Activated naive CD4-positive, alpha-beta T cell treated with anti-CD3 and anti-CD28 coated beads, Interleukin-2, amount 10 ng/mL, durations not matched to agents 7 days and 5 days (primary cell): ENCODE measurements around the gene UBE3B.

Experiments
- CTCF ChIA-PET: fragments of 350-600 bp; sonication (Branson Sonifier 250); formaldehyde crosslinking; loops from one replicate; lab custom pipeline; 2021; ENCODE audit warnings: antibody characterized with exemption; lab: Charles Lee
- DNase-seq: peaks from one replicate; pipeline ENCODE4 v3.0.0-alpha.2; 2020
- H3K27ac Mint-ChIP-seq: one replicate; pipeline ENCODE4 v1.8.0; 2021; ENCODE audit warnings: mild to moderate bottlenecking, moderate library complexity, mixed read lengths
- H3K27me3 Mint-ChIP-seq: one replicate; pipeline ENCODE4 v1.8.0; 2021; ENCODE audit warnings: mild to moderate bottlenecking, mixed read lengths
- H3K36me3 Mint-ChIP-seq: one replicate; pipeline ENCODE4 v1.8.0; 2021; ENCODE audit warnings: mixed read lengths
- H3K4me1 Mint-ChIP-seq: one replicate; pipeline ENCODE4 v1.8.0; 2021; ENCODE audit warnings: mixed read lengths
- H3K4me3 Mint-ChIP-seq: one replicate; pipeline ENCODE4 v1.8.0; 2021; ENCODE audit warnings: mild to moderate bottlenecking, moderate library complexity, mixed read lengths
- H3K9me3 Mint-ChIP-seq: one replicate; pipeline ENCODE4 v1.8.0; 2021; ENCODE audit warnings: mixed read lengths

The UBE3B gene

DNA sequence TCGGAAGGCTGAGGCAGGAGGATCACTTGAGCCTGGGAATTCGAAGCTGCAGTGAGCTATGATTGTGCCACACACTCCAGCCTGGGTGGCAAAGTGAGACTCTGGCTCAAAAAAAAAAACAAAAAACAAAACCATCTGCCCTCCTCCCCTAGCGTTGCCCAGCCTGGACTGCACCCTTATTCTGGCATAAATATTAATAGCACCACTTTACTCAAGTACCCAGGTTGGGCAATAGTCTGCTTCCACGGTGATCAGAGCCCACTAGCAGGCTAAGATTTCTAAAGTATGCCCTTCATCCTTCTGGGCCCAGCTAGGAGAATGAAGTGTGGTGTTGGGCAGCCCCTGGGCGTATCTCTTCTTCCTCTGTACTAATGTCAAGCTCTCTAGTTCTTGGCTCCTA lies 33.6 kb upstream of the UBE3B start:
- no peak overlapping the region for H3K27ac Mint-ChIP-seq
- H3K4me1 Mint-ChIP-seq: no peaks in the 10 kb centered on the region

DNA sequence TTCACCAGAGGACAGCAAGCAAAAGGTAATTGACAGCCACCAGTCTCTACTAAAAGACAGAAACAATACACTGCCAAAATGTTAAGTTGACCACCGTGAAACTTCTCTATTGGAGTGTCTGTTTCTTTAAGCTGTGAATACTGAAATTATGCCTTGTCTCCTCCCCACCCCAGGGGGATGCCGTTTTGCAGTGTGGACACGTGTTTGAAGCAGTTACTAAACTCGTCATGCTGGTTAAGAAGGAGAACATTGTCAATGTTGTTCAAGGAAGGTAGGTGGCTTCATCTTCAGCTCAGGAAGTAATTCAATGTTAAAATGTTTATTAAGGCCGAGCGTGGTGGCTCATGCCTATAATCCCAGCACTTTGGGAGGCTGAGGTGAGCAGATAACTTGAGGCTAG lies 33.2 kb upstream of the UBE3B start:
- no peak for DNase-seq
- no peak overlapping the region for H3K4me3 Mint-ChIP-seq
- H3K27me3 Mint-ChIP-seq: no peaks in the 10 kb centered on the region
- H3K9me3 Mint-ChIP-seq: no peaks in the 10 kb centered on the region
- no peaks in the 10 kb centered on the region for H3K4me1 Mint-ChIP-seq
- H3K36me3 Mint-ChIP-seq: peaks cover 2% of the 10 kb centered on the region
- CTCF ChIA-PET: interaction anchor here (0.9 to 2.2 kb wide), 2 partner anchors 11 to 28 kb away, joined by 3 to 6 read pairs; no protein-coding TSS in a partner anchor
- no peak overlapping the region for H3K27ac Mint-ChIP-seq

More for the DNA sequence above, 33.6 kb upstream of the UBE3B start:
- Mint-ChIP-seq H3K9me3 (no peaks in the 10 kb centered on the region), H3K36me3 (peaks cover 2% of the 10 kb centered on the region), H3K4me3 (no peak overlapping the region), H3K27me3 (no peaks in the 10 kb centered on the region)
- CTCF ChIA-PET: interaction anchor here (0.9 to 2.2 kb wide), 4 partner anchors 11 to 333 kb away, joined by 3 to 6 read pairs (median 3); no protein-coding TSS in a partner anchor
- no peak for DNase-seq

DNA sequence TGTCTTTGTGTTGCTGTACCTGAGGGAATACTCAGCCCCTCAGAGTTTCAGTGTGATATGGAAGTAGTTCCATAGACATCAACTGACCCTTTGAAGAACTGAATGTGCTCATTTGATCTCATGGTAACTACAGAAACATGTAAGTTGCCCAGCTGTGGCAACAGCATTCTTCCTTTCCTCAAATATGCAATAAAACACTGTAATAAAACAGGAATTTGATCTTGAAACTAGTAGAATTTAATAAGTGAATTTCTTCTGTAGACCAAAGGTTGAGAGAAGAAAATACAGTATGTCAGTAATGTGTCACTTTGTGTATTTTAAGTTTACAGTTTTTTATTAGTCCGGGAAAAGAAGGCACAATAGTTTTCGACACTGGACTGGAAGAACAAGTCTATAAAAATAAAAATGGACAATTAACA lies 32.2 kb upstream of the UBE3B start:
- Mint-ChIP-seq H3K27ac (no peak overlapping the region), H3K9me3 (no peaks in the 10 kb centered on the region), H3K36me3 (peaks cover 4% of the 10 kb centered on the region), H3K4me1 (no peaks in the 10 kb centered on the region), H3K27me3 (no peaks in the 10 kb centered on the region), H3K4me3 (no peak overlapping the region)
- DNase-seq: no peak
- CTCF ChIA-PET: interaction anchor here (2.5 kb wide), 1 partner anchor 12 kb away, joined by 8 read pairs; no protein-coding TSS in a partner anchor

DNA sequence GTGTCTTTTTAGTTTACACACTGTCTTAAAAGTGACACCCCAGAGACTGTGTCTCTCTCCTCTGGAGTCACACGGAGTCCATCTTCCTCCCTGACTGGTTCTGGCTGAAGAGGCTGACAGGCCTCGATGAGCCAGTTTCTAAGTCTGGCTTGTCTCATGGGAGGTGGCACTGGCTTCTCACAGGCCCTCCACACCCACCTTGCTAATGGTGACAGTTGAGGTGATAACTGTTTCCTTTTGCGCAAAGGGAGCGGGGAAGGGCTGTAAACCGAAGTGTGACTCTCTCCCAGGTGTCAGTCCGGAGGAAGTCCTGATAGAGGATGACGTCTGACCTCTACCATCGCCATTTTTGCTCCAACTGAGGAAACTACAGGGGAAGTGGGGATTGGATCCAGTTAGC lies 30.6 kb upstream of the UBE3B start:
- Mint-ChIP-seq H3K4me3 (no peak overlapping the region), H3K9me3 (no peaks in the 10 kb centered on the region), H3K36me3 (peaks cover 12% of the 10 kb centered on the region), H3K4me1 (peaks cover 6% of the 10 kb centered on the region), H3K27me3 (no peaks in the 10 kb centered on the region), H3K27ac (no peak overlapping the region)
- CTCF ChIA-PET: interaction anchor here (2.5 kb wide), 1 partner anchor 14 kb away, joined by 8 read pairs; no protein-coding TSS in a partner anchor
- DNase-seq: no peak

DNA sequence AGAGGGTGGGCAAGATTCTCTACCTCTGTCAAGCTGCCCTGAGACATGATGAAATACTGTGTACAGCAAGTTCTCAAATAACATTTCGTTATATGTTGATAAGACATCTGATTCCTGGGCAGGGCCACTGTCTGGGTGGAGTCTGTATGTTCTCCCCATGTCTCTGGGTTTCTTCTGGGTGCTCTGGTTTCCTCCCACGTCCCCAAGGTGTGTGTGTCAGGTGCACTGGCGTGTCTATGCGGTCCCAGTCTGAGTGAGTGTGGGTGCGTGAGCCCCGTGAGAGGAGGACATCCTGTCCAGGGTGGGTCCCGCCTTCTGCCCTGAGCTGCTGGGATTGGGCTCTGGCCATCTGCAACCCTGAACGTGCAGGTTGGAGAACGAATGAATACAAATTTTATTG lies 30.0 kb upstream of the UBE3B start:
- CTCF ChIA-PET: interaction anchor here (1.0 to 2.5 kb wide), 2 partner anchors 15 to 18 kb away, joined by 3 to 8 read pairs; no protein-coding TSS in a partner anchor
- peaks cover 18% of the 10 kb centered on the region for H3K36me3 Mint-ChIP-seq
- H3K27me3 Mint-ChIP-seq: no peaks in the 10 kb centered on the region
- H3K9me3 Mint-ChIP-seq: no peaks in the 10 kb centered on the region
- peaks cover 9% of the 10 kb centered on the region for H3K4me1 Mint-ChIP-seq
- no peak for DNase-seq
- H3K4me3 Mint-ChIP-seq: no peak overlapping the region
- no peak overlapping the region for H3K27ac Mint-ChIP-seq

DNA sequence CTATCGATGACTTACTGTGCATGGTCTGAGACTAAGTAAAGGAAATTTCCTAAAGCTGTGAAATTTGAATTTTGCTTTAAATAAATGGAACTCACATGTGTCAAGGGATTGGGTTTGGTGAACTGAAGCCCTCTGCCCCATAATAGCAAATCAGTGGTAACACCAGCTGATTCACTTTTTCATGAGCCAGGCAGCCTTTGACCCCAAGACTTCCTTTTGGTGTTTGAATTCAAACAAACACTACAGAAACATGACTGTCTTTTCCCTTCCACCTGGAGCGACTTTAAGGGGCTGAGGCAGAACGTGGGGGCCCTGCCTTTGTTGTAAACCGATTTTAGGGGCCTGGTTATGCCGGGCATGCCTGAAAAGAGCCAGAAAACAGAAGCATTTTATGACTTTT lies 29.2 kb upstream of the UBE3B start:
- H3K27ac Mint-ChIP-seq: no peak overlapping the region
- DNase-seq: no peak
- no peaks in the 10 kb centered on the region for H3K9me3 Mint-ChIP-seq
- no peak overlapping the region for H3K4me3 Mint-ChIP-seq
- peaks cover 19% of the 10 kb centered on the region for H3K36me3 Mint-ChIP-seq
- CTCF ChIA-PET: interaction anchor here (1.0 kb wide), 1 partner anchor 19 kb away, joined by 3 read pairs; no protein-coding TSS in a partner anchor
- H3K4me1 Mint-ChIP-seq: peaks cover 9% of the 10 kb centered on the region
- H3K27me3 Mint-ChIP-seq: no peaks in the 10 kb centered on the region

DNA sequence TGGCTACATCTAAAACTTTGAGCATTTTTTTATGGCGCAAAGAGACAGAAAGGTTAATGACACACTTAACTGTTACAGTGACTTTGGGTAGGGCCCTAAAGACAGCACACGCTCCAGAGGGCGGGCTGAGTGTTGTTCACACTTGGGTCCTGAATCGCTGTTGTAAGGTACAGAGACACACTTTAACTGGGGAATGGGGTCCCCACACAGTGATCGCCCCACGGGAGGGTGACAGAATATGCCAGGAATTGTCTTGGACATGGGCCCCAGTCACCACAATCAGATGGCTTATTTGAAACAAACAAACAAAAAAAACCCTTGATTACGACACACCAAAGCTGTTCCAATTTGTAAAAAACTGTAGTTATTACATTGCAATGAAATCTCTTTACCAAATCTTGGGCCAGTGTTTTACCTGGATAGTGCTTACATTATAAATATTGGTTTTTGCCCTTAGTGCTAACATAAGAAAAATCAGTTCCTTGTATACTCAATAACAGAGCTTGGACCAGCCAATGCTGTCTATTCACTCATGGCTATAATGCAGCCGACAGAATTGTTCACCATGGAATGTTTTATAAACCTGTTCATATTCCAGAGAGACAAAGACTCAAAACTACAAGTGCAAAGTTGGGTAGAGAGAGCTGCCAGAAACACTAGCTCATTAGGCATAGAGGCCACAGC lies 28.6 kb upstream of the UBE3B start:
- Mint-ChIP-seq H3K4me1 (peaks cover 9% of the 10 kb centered on the region), H3K27ac (no peak overlapping the region), H3K27me3 (no peaks in the 10 kb centered on the region), H3K36me3 (peaks cover 24% of the 10 kb centered on the region), H3K4me3 (no peak overlapping the region), H3K9me3 (no peaks in the 10 kb centered on the region)
- CTCF ChIA-PET: interaction anchor here (1.1 kb wide), 1 partner anchor 72 kb away, joined by 5 read pairs; no protein-coding TSS in a partner anchor
- no peak for DNase-seq

DNA sequence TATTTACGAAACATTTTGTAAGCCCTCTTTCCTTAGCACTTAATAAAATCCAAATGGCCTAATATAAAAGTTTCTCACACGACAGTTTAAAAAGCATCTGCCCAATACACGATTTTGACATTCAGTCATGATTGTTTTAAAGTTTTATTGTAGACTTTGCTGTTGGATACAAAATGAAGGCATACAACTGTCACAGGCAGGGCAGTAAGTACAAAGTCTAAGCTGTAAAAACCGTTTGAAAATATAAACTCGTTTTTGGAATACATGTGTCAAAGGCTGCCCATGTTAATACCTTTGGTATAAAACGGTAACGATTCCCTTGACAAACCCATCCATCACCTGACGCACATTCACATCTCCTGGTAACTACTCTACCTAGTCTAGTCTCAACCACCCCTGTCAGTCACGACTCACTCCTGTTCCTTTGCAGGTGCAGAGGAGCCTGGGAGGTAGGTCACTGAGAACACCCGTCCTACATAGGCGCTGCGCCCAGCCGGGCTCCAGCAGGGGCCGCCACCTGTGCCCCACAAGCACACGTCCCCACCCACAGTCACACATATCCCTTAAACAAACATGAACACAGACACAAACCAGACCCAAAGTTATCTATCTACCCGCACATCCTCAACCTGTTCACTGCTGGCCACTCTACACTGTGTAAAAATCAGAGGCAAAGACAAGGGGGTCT lies 27.4 kb upstream of the UBE3B start:
- Mint-ChIP-seq H3K9me3 (no peaks in the 10 kb centered on the region), H3K27me3 (no peaks in the 10 kb centered on the region), H3K27ac (no peak overlapping the region), H3K4me1 (peaks cover 9% of the 10 kb centered on the region), H3K4me3 (no peak overlapping the region), H3K36me3 (peaks cover 28% of the 10 kb centered on the region)
- CTCF ChIA-PET: interaction anchor here (0.8 to 1.1 kb wide), 2 partner anchors 16 to 71 kb away, joined by 3 to 5 read pairs; no protein-coding TSS in a partner anchor
- no peak for DNase-seq

DNA sequence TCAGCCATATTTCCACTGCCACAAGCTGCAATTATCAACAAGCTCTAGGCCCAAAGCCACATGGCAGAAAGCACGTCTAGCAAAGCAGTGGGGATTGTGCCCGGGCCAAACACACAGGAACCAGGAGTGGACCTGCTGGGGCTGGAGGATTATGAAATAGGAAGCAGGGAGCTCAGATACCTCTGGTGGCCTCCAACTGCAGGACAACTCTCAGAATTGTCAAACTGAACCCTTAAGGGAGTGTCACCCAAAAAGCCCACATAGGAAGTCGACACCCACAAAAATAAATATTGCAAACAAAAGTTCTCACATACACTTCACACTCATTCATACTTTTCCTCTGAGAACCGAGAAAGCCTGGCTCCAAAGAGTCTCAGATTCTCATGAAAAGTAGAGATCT lies 26.5 kb upstream of the UBE3B start:
- CTCF ChIA-PET: interaction anchor here (0.8 kb wide), 1 partner anchor 17 kb away, joined by 3 read pairs; no protein-coding TSS in a partner anchor
- no peaks in the 10 kb centered on the region for H3K27me3 Mint-ChIP-seq
- H3K9me3 Mint-ChIP-seq: no peaks in the 10 kb centered on the region
- H3K4me3 Mint-ChIP-seq: no peak overlapping the region
- peaks cover 9% of the 10 kb centered on the region for H3K4me1 Mint-ChIP-seq
- no peak for DNase-seq
- peak overlapping the region; percentile 16 for H3K27ac Mint-ChIP-seq
- H3K36me3 Mint-ChIP-seq: peaks cover 33% of the 10 kb centered on the region

DNA sequence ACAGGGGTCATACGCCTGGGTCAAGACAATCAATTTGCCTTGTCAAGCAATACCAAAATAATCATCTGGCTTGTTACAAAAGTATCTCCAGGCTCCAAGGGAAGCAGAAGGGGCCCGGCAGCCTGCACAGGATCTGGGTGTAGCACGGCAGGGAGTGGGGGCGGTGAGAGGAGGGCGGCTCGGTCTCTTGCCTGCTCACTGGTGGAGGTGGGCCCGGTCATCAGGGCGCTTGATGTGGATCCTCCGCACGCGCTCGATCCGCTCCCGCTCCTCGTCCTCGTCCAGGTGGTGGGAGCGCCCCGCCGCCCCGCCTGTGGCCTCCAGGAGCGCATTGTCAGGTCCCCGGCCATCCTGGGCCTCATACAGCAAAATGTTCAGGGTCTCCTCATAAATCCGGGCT lies 26.0 kb upstream of the UBE3B start:
- H3K27ac Mint-ChIP-seq: peak overlapping the region; percentile 16
- no peak overlapping the region for H3K4me3 Mint-ChIP-seq

DNA sequence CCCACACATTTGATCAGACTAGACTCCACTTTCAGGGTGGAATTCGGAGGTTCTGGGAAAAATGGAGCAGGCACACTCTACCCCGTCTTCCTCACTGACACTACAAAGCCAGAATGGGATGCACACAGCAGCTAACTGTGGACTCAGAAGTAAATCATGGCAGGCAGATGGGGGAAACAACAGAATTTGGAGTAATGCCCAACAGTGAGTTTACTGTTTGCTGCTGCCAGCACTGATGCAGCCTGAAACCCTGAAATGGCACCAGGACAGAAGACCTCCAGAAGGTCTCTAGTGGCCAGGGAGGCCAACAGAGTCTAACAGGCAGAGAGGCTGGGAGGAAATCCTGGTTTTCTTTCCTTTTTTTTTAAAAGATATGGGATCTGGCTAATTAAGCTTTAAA lies 24.9 kb upstream of the UBE3B start:
- Mint-ChIP-seq H3K27ac (no peak overlapping the region), H3K4me1 (peaks cover 9% of the 10 kb centered on the region), H3K27me3 (no peaks in the 10 kb centered on the region), H3K9me3 (no peaks in the 10 kb centered on the region), H3K36me3 (peaks cover 40% of the 10 kb centered on the region), H3K4me3 (no peak overlapping the region)
- no peak for DNase-seq
- CTCF ChIA-PET: interaction anchor here (0.7 to 1.4 kb wide), 2 partner anchors 20 to 21 kb away, joined by 3 read pairs; no protein-coding TSS in a partner anchor

More for the DNA sequence above, 26.0 kb upstream of the UBE3B start:
- no peak for DNase-seq
- Mint-ChIP-seq H3K27me3 (no peaks in the 10 kb centered on the region), H3K36me3 (peaks cover 33% of the 10 kb centered on the region), H3K9me3 (no peaks in the 10 kb centered on the region), H3K4me1 (peaks cover 9% of the 10 kb centered on the region)
- CTCF ChIA-PET: no interaction called here

DNA sequence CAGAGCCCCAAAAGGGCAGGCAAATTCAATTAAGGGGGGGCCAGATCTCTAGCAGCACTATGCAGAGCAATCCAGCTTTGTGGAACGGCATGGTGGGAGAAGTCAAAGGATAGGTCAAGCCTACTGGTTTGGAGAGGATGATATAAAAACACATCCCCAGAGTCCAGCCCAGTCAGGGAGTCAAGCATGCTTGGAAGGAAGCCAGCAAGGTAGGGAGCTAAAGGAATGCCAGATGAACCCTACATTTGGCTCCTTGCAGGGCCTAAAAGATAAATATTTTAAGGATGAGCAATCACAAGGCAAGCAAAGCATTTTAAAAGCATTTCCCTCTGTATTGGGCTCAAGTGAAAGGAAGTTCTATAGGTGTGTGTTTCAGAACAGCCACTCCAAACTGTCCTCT lies 21.7 kb upstream of the UBE3B start:
- no peaks in the 10 kb centered on the region for H3K27me3 Mint-ChIP-seq
- no peak overlapping the region for H3K27ac Mint-ChIP-seq
- no peak overlapping the region for H3K4me3 Mint-ChIP-seq
- CTCF ChIA-PET: interaction anchor here (0.7 kb wide), 1 partner anchor 23 kb away, joined by 6 read pairs; no protein-coding TSS in a partner anchor
- H3K9me3 Mint-ChIP-seq: no peaks in the 10 kb centered on the region
- peaks cover 42% of the 10 kb centered on the region for H3K36me3 Mint-ChIP-seq
- no peak for DNase-seq
- H3K4me1 Mint-ChIP-seq: peaks cover 18% of the 10 kb centered on the region

DNA sequence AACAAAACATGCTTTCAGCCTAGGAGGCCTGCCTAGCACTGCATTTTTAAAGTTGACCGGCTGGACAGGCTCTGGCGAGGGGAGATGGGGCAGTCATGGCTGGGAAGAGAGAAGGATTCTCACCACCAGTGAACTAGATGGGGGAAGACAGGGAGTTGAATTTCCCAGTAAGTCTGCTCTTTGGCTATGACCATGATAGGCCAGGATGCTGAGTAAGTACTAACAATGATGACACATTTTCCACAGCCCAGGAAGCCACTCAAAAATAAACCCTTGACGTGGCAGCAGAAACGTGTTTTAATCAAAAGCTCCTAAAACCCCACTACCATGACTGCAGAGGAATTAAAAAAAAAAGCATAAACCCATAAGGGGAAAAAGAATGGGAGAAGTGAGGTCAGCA lies 19.3 kb upstream of the UBE3B start:
- DNase-seq: no peak
- Mint-ChIP-seq H3K4me3 (no peak overlapping the region), H3K27me3 (no peaks in the 10 kb centered on the region), H3K36me3 (peaks cover 31% of the 10 kb centered on the region), H3K9me3 (no peaks in the 10 kb centered on the region), H3K27ac (peak overlapping the region; percentile 12), H3K4me1 (peaks cover 31% of the 10 kb centered on the region)
- CTCF ChIA-PET: interaction anchor here (1.9 kb wide), 1 partner anchor 25 kb away, joined by 14 read pairs; no protein-coding TSS in a partner anchor

DNA sequence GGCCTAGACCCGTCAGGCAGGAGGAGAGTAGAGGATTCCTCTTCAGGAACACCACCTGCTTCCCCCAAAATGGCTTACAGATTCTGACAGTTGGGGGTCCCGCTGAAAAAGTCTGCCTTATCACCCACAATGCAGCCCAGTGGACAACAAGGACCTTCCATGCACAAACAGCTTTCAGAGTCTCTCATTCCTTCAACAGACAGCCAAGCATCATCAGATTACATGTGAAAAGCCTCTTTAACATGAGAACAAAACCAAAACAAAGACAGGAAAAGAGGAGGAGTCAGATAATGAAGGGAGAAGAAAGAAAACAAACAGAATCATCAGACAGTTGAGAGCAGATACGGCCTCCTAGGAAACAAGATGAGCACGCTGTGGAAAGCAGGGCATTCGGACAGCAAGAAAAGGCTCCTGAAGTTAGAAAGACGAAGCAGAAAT lies 18.6 kb upstream of the UBE3B start:
- H3K9me3 Mint-ChIP-seq: no peaks in the 10 kb centered on the region
- no peak overlapping the region for H3K27ac Mint-ChIP-seq
- no peak overlapping the region for H3K4me3 Mint-ChIP-seq
- DNase-seq: no peak
- peaks cover 38% of the 10 kb centered on the region for H3K4me1 Mint-ChIP-seq
- H3K36me3 Mint-ChIP-seq: peaks cover 29% of the 10 kb centered on the region
- H3K27me3 Mint-ChIP-seq: no peaks in the 10 kb centered on the region
- CTCF ChIA-PET: interaction anchor here (1.9 kb wide), 1 partner anchor 26 kb away, joined by 14 read pairs; no protein-coding TSS in a partner anchor
